ENCODE data around the gene CREB5.

DNA sequence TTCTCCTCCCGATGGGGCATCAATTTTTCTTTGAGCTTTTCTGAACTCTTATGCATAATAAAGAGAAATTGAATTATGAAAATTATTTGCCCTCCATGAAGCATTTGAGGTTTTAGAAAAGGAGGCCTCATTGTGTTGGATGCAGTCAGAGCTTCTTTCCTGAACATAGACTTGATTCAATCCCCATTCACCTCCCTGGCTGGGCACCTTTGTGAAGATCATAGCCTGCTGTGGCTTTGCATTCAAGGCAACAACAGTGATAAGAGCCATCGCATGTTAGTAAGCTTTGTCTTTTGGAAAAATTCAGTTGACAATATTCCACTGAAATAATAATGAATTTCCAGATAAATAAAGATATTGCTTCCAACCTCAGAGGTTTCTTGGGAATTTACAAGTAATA lies 458.8 kb downstream of the CREB5 start:
- TF ChIP-seq YY1 (IDR thresholded peaks at IDR 0.05; ENCODE audit: low read depth) (no peak), EGR1 (IDR thresholded peaks at IDR 0.05) (no peak), TAF1 (IDR thresholded peaks at IDR 0.05; ENCODE audit: low read depth) (no peak), CREB1 (IDR thresholded peaks at IDR 0.05; ENCODE audit: low read depth) (no peak), RAD21 (IDR thresholded peaks at IDR 0.05; ENCODE audit: low read depth) (no peak), TCF12 (IDR thresholded peaks at IDR 0.05; ENCODE audit: low read depth) (no peak), TEAD4 (IDR thresholded peaks at IDR 0.05) (no peak), ZBTB7A (IDR thresholded peaks at IDR 0.05; ENCODE audit: low read depth) (no peak)
- TF ChIP-seq, protein P1, sequence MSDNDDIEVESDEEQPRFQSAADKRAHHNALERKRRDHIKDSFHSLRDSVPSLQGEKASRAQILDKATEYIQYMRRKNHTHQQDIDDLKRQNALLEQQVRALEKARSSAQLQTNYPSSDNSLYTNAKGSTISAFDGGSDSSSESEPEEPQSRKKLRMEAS (IDR thresholded peaks at IDR 0.05), result no peak
